HepG2 (cell line): ENCODE results near the gene ANKRD39. TPM values are rescaled to one million over a fixed set of nuclear protein-coding genes. Genes with fewer than 3 reads are reported as not detected.
A peak's percentile ranks its signal among the peaks of the same experiment; 100 is the strongest.

Experiments used
- AGO1 ChIP-seq: fragments of 200-400 bp; formaldehyde crosslinking; IDR thresholded peaks from 2 replicates; pipeline ENCODE4 v1.6.1; 2017; ENCODE audit warnings: mild to moderate bottlenecking, low read depth, low read length, moderate library complexity; ENCODE audit not compliant: poor library complexity, severe bottlenecking
- ARNT ChIP-seq: fragments of 450-650 bp; IDR thresholded peaks from 2 replicates; pipeline ENCODE4 v1.6.1; 2017
- HMGA1 ChIP-seq: sonication (generic); formaldehyde crosslinking; conservative IDR thresholded peaks from 2 replicates; pipeline ENCODE4 v1.4.0; 2020; ENCODE audit warnings: missing genetic modification reagents
- HMGXB3 ChIP-seq: sonication (generic); formaldehyde crosslinking; IDR thresholded peaks from 2 replicates; pipeline ENCODE4 v1.4.0; 2020; ENCODE audit warnings: missing genetic modification reagents, borderline replicate concordance
- MTF2 ChIP-seq: sonication (generic); formaldehyde crosslinking; IDR thresholded peaks from 2 replicates; pipeline ENCODE4 v1.5.0; 2020; ENCODE audit warnings: missing genetic modification reagents, borderline replicate concordance
- NFRKB ChIP-seq: fragments of 450-650 bp; IDR thresholded peaks from 2 replicates; pipeline ENCODE4 v1.6.1; 2017
- SMARCE1 ChIP-seq: fragments of 450-650 bp; IDR thresholded peaks from 2 replicates; pipeline ENCODE4 v1.6.1; 2017; ENCODE audit warnings: borderline replicate concordance
- ZFAT ChIP-seq: sonication (generic); formaldehyde crosslinking; conservative IDR thresholded peaks from 2 replicates; pipeline ENCODE4 v1.8.1; 2023; ENCODE audit warnings: missing genetic modification reagents, inconsistent platforms
- ZNF224 ChIP-seq: sonication (generic); formaldehyde crosslinking; IDR thresholded peaks from 2 replicates; pipeline ENCODE4 v1.5.0; 2020; ENCODE audit warnings: mild to moderate bottlenecking, missing genetic modification reagents
- ZNF256 ChIP-seq: sonication (generic); formaldehyde crosslinking; conservative IDR thresholded peaks from 2 replicates; pipeline ENCODE4 v1.4.0; 2020; ENCODE audit warnings: missing genetic modification reagents
- ZNF597 ChIP-seq: sonication (generic); formaldehyde crosslinking; IDR thresholded peaks from 2 replicates; pipeline ENCODE4 v1.5.0; 2020; ENCODE audit warnings: missing genetic modification reagents
- ZNF616 ChIP-seq: sonication (generic); formaldehyde crosslinking; IDR thresholded peaks from 2 replicates; pipeline ENCODE4 v1.5.0; 2020; ENCODE audit warnings: low read depth, mild to moderate bottlenecking, missing genetic modification reagents
- ZXDC ChIP-seq: sonication (generic); formaldehyde crosslinking; IDR thresholded peaks from 2 replicates; pipeline ENCODE4 v1.5.0; 2020; ENCODE audit warnings: mild to moderate bottlenecking, missing genetic modification reagents
- polyA plus RNA-seq, 8 experiments: library from polyadenylated mRNA; depleted of rRNA in 3 of 8; stranded (reverse) in 7 of 8; unstranded in 1 of 8; fragments of >200 nt; fragmentation: Illumina TruSeq in 4 of 8; extraction: Trizol in 4 of 8; gene quantifications; 2 replicates each; pipeline versions ENCODE4 v1.2.1 to v1.2.3, GENCODE V29; 2011 to 2016; ENCODE audit warnings: low read depth in 4 of 8, missing spikeins in 1 of 8, mixed read lengths in 1 of 8; ENCODE audit not compliant: insufficient read depth in 1 of 8
- total RNA-seq, 5 experiments: library from RNA; depleted of rRNA; stranded (reverse); fragments of >200 nt; fragmentation: Illumina TruSeq; extraction: Trizol; gene quantifications; 2 replicates each; pipeline ENCODE4 v1.2.3, GENCODE V29; 2016; ENCODE audit warnings: low read depth in 1 of 5
- TF ChIP-seq, protein P1 (sequence below): sonication (generic); formaldehyde crosslinking; IDR thresholded peaks from 2 replicates; pipeline ENCODE4 v1.8.1; 2023; ENCODE audit warnings: mild to moderate bottlenecking, inconsistent platforms, moderate library complexity, missing genetic modification reagents, borderline replicate concordance
- TF ChIP-seq, protein P2 (sequence below): sonication (generic); formaldehyde crosslinking; IDR thresholded peaks from 2 replicates; pipeline ENCODE4 v1.4.0; 2020; ENCODE audit warnings: missing genetic modification reagents, borderline replicate concordance

Gene ANKRD39
- total and polyA plus RNA-seq, 2 of the 13 experiments (the other 11 are each of a cell fraction or from before 2014, with no cell fraction given): 23.2 to 24.8 TPM

DNA sequence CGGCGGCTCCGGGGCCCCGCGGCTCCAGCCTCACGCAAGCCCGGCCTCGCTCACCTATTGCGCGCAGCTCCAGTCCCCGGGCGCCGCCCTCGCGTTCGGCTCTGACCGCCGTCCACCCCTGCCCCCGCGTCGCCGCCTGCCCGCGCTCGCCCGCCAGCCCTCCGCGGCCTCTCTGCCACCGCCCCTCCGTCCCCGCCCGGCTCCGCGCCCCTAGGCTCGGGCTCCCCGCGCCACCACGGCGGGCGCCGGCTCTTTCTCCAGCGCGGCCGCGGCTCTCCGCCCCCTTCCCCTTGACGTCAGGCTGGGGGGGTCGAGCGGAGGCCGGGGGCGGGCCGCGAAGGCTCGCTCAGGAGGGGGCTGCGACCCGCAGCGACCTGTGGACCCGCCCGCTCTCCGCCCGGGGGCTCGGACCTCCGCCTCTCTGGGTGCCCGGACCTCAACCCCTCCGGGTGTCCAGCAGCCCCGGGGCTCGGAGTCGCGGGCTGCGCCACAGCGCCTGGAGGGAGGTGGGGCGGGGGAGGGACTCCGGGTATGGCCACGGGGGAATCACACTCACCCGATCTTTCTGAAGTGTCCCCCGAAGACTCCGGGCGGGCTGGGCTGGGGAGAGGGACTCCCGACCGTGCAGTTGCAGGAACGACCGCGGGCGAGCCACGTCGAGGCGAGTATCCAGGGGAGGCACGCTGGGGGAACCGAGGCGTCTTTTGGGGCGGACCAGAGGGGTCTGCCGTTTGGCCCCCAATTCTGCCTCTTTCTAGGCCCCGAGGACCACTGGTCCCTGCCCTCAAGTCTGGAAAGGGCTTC is 12.2 kb upstream of the ANKRD39 start, which contains the start of gene SEMA4C (continued):
- TF ChIP-seq ZNF597 (CRISPR knock-in tag) (no peak), SMARCE1 (no peak), ZNF224 (CRISPR knock-in tag) (no peak), ARNT (no peak), HMGXB3 (CRISPR knock-in tag) (no peak), ZNF256 (no peak), MTF2 (CRISPR knock-in tag) (peak; percentile 34; the same call in 1 of the 2 replicates), AGO1 (peak; percentile 88), ZFAT (CRISPR knock-in tag) (0 out of 2 replicates have a peak, but pooled peaks have one; percentile 34), ZNF616 (CRISPR knock-in tag) (no peak), ZXDC (CRISPR knock-in tag) (no peak), NFRKB (no peak), HMGA1 (CRISPR knock-in tag) (no peak)
- TF ChIP-seq, protein P1, sequence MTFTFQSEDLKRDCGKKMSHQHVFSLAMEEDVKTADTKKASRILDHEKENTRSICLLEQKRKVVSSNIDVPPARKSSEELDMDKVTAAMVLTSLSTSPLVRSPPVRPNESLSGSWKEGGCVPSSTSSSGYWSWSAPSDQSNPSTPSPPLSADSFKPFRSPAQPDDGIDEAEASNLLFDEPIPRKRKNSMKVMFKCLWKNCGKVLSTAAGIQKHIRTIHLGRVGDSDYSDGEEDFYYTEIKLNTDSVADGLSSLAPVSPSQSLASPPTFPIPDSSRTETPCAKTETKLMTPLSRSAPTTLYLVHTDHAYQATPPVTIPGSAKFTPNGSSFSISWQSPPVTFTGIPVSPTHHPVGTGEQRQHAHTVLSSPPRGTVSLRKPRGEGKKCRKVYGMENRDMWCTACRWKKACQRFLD (CRISPR knock-in tag): no peak
- TF ChIP-seq, protein P2, sequence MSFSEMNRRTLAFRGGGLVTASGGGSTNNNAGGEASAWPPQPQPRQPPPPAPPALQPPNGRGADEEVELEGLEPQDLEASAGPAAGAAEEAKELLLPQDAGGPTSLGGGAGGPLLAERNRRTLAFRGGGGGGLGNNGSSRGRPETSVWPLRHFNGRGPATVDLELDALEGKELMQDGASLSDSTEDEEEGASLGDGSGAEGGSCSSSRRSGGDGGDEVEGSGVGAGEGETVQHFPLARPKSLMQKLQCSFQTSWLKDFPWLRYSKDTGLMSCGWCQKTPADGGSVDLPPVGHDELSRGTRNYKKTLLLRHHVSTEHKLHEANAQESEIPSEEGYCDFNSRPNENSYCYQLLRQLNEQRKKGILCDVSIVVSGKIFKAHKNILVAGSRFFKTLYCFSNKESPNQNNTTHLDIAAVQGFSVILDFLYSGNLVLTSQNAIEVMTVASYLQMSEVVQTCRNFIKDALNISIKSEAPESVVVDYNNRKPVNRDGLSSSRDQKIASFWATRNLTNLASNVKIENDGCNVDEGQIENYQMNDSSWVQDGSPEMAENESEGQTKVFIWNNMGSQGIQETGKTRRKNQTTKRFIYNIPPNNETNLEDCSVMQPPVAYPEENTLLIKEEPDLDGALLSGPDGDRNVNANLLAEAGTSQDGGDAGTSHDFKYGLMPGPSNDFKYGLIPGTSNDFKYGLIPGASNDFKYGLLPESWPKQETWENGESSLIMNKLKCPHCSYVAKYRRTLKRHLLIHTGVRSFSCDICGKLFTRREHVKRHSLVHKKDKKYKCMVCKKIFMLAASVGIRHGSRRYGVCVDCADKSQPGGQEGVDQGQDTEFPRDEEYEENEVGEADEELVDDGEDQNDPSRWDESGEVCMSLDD (CRISPR knock-in tag): peak; percentile 24; the same call in 1 of the 2 replicates
